Testis (tissue), 3 donors: ENCODE results near the gene GBE1. TPM values are rescaled to one million over a fixed set of nuclear protein-coding genes. Genes with fewer than 3 reads are reported as not detected.
A peak's percentile ranks its signal among the peaks of the same experiment; 100 is the strongest.
"Not testable (repeated sequence)": the region's sequence is repeated elsewhere in the genome, so short reads cannot be mapped to it uniquely, and the experiment has no call there.

ENCODE experiments used
- DNase-seq: peaks from one replicate; pipeline ENCODE4 v3.0.0-alpha.2; 2019
- H3K27ac ChIP-seq, 2 donors: fragments of 200-600 bp; sonication (generic); one replicate each; pipeline ENCODE4 v1.5.1; 2019
- H3K27me3 ChIP-seq: fragments of 200-600 bp; sonication (generic); one replicate; pipeline ENCODE4 v1.5.1; 2019
- H3K36me3 ChIP-seq: fragments of 200-600 bp; sonication (generic); one replicate; pipeline ENCODE4 v1.5.1; 2017; ENCODE audit warnings: low read depth; ENCODE audit errors: missing control alignments
- H3K4me1 ChIP-seq: fragments of 200-600 bp; sonication (generic); one replicate; pipeline ENCODE4 v1.5.1; 2019
- H3K4me3 ChIP-seq, 2 donors: fragments of 200-600 bp; sonication (generic); one replicate each; pipeline ENCODE4 v1.5.1; 2017 to 2019
- H3K9me3 ChIP-seq: fragments of 200-600 bp; sonication (generic); one replicate; pipeline ENCODE4 v1.5.1; 2017
- POLR2A ChIP-seq: fragments of 450-650 bp; IDR thresholded peaks from one replicate; pipeline ENCODE4 v1.6.1; 2017; ENCODE audit warnings: antibody characterized with exemption, mild to moderate bottlenecking, moderate library complexity
- whole genome bisulfite sequencing, 2 donors: methylation state at CpG; one replicate each; pipeline ENCODE4 v1.1.5; 2018; 5-methylcytosine and 5-hydroxymethylcytosine counted together
- intact Hi-C: fragments of 100-400 bp; cut with DNase I; formaldehyde crosslinking; loops from one replicate; pipeline ENCODE4 v1.15.1; 2023; ENCODE audit warnings: low total_unique reads
- polyA plus RNA-seq: library from polyadenylated mRNA; stranded (reverse); fragments of 350-450 nt; fragmentation: Illumina TruSeq; extraction: RNeasy Lipid Tissue Mini Kit (QIAGEN cat#74804); gene quantifications from one replicate; pipeline ENCODE4 v1.2.3, GENCODE V29; 2014; ENCODE audit warnings: low read depth, low replicate concordance; ENCODE audit not compliant: insufficient read depth
- total RNA-seq, 2 donors: library from RNA; depleted of rRNA; stranded (reverse); fragments of >200 nt; gene quantifications; one replicate each; pipeline ENCODE4 v1.2.3, GENCODE V29; 2016
- TF ChIP-seq, protein P1 (sequence below), 3 experiments: fragments of 450-650 bp in 2 of 3; fragments of 200-600 bp in 1 of 3; sonication (generic) in 1 of 3; IDR thresholded peaks; one replicate each; pipeline ENCODE4 v1.5.1; 2016 to 2019; ENCODE audit warnings: antibody characterized with exemption in 3 of 3, mild to moderate bottlenecking in 2 of 3, moderate library complexity in 1 of 3

The GBE1 gene
- total and polyA plus RNA-seq, 3 donors from 2014 or later = 14.1 to 23.5 (median 19.4) TPM

DNA sequence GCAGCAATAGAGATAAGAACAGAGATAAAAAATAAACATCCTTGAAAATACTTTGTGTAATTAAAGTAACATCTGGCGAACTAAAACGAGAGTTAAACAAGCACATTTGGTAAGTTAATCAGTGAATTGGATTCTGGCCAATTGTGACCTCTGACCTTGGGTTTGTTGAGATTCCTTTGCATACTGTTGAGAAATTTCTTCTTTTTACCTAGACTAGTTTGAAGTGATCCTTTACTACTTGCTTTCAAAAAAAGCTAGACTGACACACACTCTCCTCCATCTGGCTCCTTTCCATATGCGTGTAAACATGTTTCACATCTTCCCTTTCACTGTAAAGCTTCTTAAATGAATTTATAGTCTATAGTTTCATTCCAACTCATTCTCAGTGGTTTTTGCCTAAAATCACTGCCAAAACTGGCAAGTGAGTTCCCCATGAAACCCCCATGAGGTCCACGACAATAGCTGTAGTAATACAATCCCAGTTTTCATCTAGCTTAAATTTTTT is 17.3 kb upstream of the GBE1 start:
- H3K4me1 ChIP-seq = peaks cover 7% of the 10 kb centered on the region
- no peaks in the 10 kb centered on the region for H3K27me3 ChIP-seq
- no peaks in the 10 kb centered on the region for H3K9me3 ChIP-seq
- H3K36me3 ChIP-seq = no peaks in the 10 kb centered on the region
- TF ChIP-seq, protein P1, sequence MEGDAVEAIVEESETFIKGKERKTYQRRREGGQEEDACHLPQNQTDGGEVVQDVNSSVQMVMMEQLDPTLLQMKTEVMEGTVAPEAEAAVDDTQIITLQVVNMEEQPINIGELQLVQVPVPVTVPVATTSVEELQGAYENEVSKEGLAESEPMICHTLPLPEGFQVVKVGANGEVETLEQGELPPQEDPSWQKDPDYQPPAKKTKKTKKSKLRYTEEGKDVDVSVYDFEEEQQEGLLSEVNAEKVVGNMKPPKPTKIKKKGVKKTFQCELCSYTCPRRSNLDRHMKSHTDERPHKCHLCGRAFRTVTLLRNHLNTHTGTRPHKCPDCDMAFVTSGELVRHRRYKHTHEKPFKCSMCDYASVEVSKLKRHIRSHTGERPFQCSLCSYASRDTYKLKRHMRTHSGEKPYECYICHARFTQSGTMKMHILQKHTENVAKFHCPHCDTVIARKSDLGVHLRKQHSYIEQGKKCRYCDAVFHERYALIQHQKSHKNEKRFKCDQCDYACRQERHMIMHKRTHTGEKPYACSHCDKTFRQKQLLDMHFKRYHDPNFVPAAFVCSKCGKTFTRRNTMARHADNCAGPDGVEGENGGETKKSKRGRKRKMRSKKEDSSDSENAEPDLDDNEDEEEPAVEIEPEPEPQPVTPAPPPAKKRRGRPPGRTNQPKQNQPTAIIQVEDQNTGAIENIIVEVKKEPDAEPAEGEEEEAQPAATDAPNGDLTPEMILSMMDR (IDR thresholded peaks at IDR 0.05) = no peak
- TF ChIP-seq POLR2A = no peak
- whole genome bisulfite sequencing, 2 donors = 39 to 44% methylated on average over 4 of the region's 4 CpGs
- H3K27ac ChIP-seq = no peak overlapping the region
- intact Hi-C loops = no loop called here
- no peak overlapping the region for H3K4me3 ChIP-seq
- no peak for DNase-seq

- TF ChIP-seq, protein P1 (IDR thresholded peaks at IDR 0.05) = no peak
- TF ChIP-seq POLR2A = no peak
Measured at GRCh38 chr3:81776643-81777042, 15.2 kb upstream of the GBE1 start.

DNA sequence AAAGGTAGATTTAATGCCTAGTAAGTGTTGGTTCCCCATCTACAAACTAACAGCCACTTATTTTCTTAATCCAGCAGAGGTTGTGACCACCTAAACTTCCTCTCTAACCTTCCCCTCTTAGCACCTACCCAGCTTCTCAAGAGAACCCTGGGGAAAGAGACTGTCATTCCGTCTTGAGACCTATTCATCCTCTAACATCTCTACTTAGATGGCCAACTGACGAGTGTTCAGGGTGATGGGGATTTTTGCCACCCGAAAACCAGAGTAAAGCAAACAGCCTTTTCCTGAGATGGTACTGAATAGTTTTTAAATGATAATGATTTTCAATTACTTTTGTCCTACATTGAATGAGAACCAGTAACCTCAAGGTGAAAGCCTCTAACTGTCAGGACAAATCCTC is 9.3 kb upstream of the GBE1 start:
- intact Hi-C loops = no loop called here
- no peak overlapping the region for H3K27ac ChIP-seq
- H3K4me3 ChIP-seq = no peak overlapping the region
- no peaks in the 10 kb centered on the region for H3K9me3 ChIP-seq
- no peak for DNase-seq
- H3K36me3 ChIP-seq = no peaks in the 10 kb centered on the region
- WGBS, 2 donors = 87 to 97% methylated on average over 3 of the region's 3 CpGs
- no peak for TF ChIP-seq POLR2A
- TF ChIP-seq, protein P1 (IDR thresholded peaks at IDR 0.05) = no peak
- H3K4me1 ChIP-seq = no peaks in the 10 kb centered on the region
- no peaks in the 10 kb centered on the region for H3K27me3 ChIP-seq

More at GRCh38 chr3:81776643-81777042, 15.2 kb upstream of the GBE1 start:
- Histone ChIP-seq H3K9me3 (no peaks in the 10 kb centered on the region), H3K36me3 (no peaks in the 10 kb centered on the region), H3K4me1 (peaks cover 7% of the 10 kb centered on the region), H3K4me3 (no peak overlapping the region), H3K27me3 (no peaks in the 10 kb centered on the region), H3K27ac (no peak overlapping the region)
- 68 to 69% methylated on average over 2 of the region's 2 CpGs for WGBS, 2 donors
- intact Hi-C loops = no loop called here
- DNase-seq = no peak

DNA sequence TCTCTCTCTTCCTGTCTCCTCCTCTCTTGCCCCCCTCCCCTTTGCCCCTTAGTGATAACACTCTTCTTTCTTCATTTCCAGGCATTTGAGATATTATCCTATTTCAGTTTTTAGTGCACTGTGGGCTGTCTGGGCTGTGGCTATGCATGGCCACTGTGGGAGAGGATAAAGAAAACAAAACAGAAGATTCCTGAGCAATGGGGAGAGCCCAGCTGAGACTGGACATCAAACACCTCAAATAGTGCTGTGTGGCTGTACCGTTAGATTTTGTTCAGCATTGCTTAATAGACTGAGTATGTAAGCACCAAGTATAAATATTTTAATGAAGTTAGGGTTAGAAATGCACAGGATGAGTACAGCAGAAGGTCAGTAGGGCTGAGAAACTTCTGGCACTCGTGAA is 7.9 kb upstream of the GBE1 start:
- intact Hi-C loops = no loop called here
- Histone ChIP-seq H3K9me3 (no peaks in the 10 kb centered on the region), H3K4me1 (no peaks in the 10 kb centered on the region), H3K27ac (no peak overlapping the region), H3K4me3 (no peak overlapping the region), H3K27me3 (no peaks in the 10 kb centered on the region), H3K36me3 (no peaks in the 10 kb centered on the region)
- TF ChIP-seq, protein P1 (IDR thresholded peaks at IDR 0.05) = no peak
- no peak for TF ChIP-seq POLR2A
- WGBS, 2 donors = 37 to 64% methylated on average over 2 of the region's 2 CpGs
- no peak for DNase-seq

GRCh38 chr3:81767250-81767859 is 5.9 kb upstream of the GBE1 start:
- DNase-seq = peak; percentile 26
- H3K4me3 ChIP-seq = peak overlapping the region; percentile 33 to 55
- H3K9me3 ChIP-seq, H3K4me1 ChIP-seq, H3K27me3 ChIP-seq, intact Hi-C loops, H3K27ac ChIP-seq, H3K36me3 ChIP-seq: not testable (repeated sequence)
- 38 to 60% methylated on average over 17 to 47 of the region's 47 CpGs for WGBS, 2 donors
